ENCODE data around the gene MLPH. TPM values are rescaled to one million over a fixed set of nuclear protein-coding genes. Genes with fewer than 3 reads are reported as not detected.

Gene MLPH
- total RNA-seq, 1 donor from 2014 or later: 10.3 TPM

DNA sequence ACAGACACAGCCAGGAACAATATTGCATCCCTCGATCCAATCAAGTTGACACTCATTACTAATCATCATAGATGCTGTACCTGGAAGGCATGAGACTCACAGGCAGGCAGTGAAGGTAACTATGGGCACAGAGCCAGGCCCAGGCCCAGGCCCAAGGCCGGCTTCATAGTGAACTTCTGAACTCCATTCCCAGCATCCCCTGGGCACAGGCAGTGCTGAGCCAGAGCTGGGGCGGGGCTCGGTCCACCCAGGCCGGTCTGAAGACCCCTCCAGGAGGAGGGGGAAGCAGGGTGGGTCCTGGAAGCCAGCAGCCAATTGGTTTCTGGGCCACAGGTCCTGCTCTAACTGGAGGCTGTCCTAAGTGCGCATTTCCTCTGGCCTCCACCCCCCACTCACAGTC is 37.6 kb downstream of the MLPH start:
- no peak for DNase-seq

DNA sequence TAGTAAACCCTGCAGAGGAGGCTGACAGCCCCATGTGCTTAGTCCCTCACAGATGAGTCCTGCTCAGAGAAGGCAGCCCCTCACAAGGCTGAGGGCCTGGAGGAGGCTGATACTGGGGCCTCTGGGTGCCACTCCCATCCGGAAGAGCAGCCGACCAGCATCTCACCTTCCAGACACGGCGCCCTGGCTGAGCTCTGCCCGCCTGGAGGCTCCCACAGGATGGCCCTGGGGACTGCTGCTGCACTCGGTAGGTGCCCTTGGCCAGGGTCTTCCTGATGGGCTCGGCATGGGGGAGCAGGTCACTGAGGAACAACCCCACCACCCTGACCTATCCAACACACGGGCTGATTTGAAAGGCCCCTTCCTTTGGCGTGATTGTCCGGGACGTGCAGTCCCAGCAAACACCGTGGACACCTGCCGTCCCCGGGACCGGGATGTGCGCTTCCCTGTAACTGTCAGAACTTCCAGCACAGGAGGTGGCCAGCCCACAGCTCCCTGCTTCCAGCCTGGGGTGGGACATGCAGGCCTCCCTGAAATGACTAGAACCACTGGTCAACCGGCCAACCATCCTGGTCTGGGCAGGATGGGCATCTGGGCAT is 38.6 kb downstream of the MLPH start:
- no peak for DNase-seq

DNA sequence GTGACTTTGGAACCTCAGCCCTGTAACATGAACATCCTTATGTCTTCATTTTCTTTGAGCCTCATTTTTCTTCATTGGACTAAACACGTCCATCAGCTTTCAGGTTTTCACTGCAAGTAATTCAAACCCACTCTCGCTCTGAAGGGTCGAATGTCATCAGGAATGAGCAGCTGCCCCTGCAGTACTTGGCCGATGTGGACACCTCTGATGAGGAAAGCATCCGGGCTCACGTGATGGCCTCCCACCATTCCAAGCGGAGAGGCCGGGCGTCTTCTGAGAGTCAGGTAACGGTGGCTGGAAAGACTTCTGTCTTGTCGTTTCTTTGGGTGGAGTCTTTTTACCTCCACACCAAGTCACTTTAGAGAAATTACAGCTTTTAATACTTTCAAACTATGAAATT is 40.2 kb downstream of the MLPH start:
- DNase-seq: no peak

DNA sequence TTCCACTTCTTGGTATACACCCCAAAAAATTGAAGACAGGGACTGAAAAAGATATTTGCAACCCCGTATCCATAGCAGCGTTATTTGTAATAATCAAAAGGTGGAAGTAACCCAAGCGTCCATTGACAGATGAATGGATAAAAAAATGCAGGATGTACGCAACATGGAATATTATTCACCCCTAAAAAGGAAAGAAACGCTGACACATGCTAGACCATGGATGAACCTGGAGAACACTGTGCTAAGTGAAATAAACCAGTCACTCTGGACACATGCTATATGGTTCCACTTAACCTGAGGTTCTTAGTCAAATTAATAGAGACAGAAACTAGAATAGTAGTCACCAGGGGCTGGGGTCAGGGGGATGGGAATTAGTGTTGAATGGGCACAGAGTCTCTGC is 40.7 kb downstream of the MLPH start:
- no peak for DNase-seq

- DNase-seq: no peak
Measured at GRCh38 chr2:237529452-237530402, 42.7 kb downstream of the MLPH start.

GRCh38 chr2:237530472-237531433 is 43.7 kb downstream of the MLPH start:
- no peak for DNase-seq

- no peak for DNase-seq
Measured at GRCh38 chr2:237532160-237532559, 45.1 kb downstream of the MLPH start.

GRCh38 chr2:237533668-237534161 is 46.7 kb downstream of the MLPH start:
- DNase-seq: no peak

GRCh38 chr2:237534380-237534779 is 47.3 kb downstream of the MLPH start:
- no peak for DNase-seq

DNA sequence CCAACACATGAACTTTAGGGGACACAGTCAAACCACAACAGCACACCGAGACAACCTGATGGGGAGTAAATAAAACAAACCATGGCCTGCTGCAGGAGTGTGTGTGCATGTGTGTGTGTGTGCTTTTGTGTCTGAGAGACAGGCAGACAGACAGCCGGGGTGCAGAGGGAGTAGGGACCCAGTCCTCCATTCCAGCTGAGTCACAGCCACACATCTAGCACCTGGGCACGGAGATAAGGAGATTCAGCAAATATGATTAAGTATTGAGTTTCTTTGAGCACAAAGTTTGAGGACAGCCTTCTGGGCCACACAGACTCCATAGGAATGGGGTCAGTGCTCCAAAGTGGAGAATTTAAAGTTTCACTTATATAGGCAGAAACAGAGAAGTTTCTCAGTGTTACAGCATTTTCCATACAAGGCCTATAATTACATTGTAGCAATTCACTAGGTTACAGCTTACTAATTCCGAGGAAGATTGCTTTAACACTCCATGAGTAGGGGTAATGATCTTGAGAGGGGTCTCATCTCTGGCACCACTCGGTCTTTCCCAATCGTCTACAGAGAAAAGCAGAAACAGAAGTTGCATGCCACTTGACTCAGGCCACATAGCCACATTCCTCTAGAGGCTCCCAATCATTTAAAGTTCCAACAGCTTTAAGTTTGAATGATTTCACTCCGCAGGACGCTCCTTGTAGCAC is 48.5 kb downstream of the MLPH start:
- no peak for DNase-seq

GRCh38 chr2:237536083-237536415 is 49.0 kb downstream of the MLPH start:
- no peak for DNase-seq

- DNase-seq: no peak
Measured at GRCh38 chr2:237536617-237537016, 49.6 kb downstream of the MLPH start.

DNA sequence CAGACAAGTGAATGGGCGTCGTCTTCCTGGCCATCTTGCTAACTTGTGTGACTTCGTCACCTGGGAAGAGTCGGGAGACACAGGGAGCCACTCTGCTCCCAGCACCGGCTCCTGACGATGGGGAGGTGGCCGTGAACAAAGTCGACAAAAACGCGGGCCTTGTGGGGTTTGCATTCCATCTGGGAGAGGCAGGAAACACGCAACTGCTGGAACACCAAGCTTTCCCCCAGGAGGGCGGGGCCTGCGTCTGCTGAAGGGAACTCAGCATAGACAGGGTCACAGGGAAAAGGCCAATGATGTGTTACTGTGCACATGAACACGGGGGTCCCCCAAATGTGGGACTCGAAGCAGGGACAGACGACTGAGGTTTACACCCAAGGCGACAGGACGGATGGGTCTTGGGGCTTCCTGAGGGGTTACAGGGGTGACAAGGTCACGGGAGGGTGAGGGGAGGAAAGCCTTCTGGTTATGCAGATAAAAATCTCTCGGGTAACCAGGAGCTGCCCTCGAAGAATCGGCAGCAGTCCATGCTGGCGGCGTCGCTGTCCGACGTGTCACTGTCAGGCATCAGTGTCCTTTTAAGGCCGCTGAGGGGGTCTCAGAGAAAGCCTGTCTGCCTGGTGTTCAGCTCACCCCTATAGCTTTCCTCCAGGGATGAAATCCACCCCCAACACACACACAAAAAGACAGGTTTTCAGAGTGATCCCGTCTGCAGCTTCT is 51.1 kb downstream of the MLPH start:
- no peak for DNase-seq

DNA sequence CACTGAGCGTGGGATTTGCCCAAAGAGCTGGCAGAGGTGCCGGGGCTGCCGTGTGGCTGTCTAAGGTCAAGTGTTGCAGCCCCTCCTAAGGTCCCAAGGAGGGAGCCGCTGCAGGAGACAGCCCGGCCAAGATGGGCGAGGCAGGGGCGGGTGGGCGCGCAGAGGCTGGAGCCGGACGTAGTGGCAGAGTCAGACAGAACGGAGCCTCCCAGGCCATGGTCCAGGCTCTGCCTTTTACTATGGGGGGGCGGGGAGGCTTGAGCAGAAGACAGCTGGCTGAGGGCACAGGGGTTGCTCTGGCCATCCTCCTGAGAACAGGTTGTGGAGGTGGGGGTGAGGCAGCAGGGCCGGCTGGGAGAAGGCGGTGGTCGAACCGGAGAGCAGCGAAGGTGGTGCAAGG is 51.9 kb downstream of the MLPH start:
- DNase-seq: no peak

DNA sequence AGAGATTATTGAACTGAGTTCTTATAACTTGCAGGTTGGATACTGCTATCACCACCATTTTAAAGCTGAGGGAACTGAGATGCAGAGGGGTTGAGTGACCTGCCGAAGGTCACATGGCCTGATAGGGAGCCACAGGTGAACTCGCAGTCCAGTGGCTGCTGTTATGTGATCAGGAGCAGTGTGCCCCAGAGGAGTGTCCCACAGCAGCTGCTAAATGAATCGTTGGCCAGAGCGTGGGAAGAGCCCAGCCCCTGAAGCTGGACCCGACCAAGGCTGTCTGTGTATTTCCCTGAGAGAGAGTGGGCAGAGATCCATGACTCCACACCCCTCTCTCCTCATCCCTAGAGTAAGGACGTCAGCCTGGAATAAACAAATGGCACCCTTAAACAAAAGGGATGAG is 52.6 kb downstream of the MLPH start:
- no peak for DNase-seq

DNA sequence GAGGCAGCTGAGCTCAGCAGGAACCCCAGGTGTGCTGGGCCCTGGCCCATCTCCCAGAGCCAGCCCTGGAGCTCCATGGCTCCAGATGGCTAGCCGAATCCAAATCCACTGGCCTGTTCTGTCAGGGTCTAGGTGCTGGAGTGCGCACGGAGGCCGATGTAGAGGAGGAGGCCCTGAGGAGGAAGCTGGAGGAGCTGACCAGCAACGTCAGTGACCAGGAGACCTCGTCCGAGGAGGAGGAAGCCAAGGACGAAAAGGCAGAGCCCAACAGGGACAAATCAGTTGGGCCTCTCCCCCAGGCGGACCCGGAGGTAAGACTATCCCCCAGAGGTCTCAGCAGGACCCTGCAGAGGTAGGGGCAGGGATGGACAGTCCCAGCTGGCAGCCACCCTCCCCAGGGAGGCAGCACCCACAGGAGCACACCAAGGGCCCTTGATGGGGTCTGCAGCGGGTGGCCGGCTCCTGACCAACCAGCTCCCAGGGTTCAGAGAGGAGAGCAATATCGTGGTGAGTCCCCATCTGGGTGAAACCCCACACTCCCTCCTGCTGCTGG is 53.2 kb downstream of the MLPH start:
- DNase-seq: no peak

DNA sequence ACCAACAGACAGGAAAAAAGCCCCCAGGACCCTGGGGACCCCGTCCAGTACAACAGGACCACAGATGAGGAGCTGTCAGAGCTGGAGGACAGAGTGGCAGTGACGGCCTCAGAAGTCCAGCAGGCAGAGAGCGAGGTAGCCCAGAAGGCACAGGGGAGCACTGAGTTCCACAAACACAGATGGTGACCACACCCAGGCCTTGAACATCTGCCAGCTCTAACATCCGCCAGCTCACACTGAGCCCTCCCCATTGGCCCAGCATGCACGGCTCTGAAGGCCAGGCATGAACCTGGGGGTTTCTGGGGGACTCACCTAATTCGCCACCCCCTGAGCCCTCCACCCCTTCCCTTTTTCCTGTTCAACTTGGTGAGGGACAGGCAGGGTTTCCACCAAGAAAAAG is 53.8 kb downstream of the MLPH start:
- DNase-seq: peak; percentile 87

DNA sequence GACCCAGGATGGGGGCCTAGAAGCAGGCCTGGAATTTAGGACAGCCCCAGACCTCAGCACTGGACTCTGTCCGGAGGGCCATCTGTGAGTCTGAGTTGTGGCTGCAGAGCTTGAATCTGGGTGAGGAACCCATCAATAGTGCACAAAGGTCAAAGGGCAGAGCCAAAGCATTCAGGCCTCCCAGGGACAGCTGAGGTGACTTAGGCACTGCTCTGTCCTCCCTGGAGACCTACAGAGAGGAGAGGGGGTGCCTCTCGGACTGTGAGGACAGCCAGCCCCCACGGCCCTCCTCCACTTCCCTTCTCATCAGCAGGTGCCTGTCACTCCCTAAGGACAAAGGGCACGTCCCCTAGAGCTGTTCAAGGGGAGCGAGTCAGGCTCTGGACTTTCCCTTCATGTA is 54.2 kb downstream of the MLPH start:
- DNase-seq: no peak

DNA sequence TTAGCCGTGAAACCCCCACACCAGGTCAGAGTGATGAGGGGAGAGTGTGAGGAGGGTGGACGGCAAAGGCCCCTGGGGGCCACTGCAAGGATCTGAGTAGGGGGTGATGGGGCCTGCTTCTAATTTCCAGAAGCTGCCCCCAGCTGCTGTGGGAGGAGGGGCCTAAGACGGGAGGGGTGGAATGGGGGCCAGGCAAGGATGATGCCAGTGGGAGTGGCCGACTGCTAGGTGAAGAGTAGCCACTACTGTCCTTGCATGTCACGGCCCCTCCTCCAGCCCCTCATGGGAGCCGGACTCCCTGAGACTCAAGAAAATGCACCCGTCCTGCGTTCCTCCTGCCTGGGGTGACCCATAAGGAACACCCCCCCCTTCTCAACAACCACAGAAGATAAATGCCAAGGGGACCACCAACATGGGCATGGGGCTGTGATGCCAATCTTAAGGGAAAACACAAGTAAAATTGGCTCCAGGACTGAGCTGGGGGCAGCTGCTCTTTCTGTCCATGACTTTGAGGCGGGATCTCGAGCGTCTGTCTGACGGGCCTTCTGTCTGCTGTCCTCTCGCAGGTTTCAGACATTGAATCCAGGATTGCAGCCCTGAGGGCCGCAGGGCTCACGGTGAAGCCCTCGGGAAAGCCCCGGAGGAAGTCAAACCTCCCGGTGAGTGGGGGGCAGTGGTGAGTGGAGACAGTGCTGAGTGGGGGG is 55.1 kb downstream of the MLPH start:
- no peak for DNase-seq
